ENCODE measurements around the gene CPEB4. TPM values are rescaled to one million over a fixed set of nuclear protein-coding genes. Genes with fewer than 3 reads are reported as not detected.

The CPEB4 gene
- polyA plus RNA-seq, 10 donors = 14.9 to 45.8 (median 28.1) TPM

GRCh38 chr5:173910215-173910614 is 22.1 kb downstream of the CPEB4 start:
- no peak for DNase-seq

- DNase-seq = no peak
Observed at GRCh38 chr5:173911623-173912022, 23.5 kb downstream of the CPEB4 start.

GRCh38 chr5:173913686-173914321 is 25.7 kb downstream of the CPEB4 start:
- DNase-seq = peak in 1 of 3 donors; percentile 3

- peak in 1 of 3 donors; percentile 47 for DNase-seq
Observed at GRCh38 chr5:173915310-173916014, 27.3 kb downstream of the CPEB4 start.

- DNase-seq = peak in 1 of 3 donors; percentile 26
Observed at GRCh38 chr5:173916233-173916632, 28.1 kb downstream of the CPEB4 start.

- DNase-seq = peak; percentile 88 to 96 (median 89)
Observed at GRCh38 chr5:173917788-173918786, 29.9 kb downstream of the CPEB4 start.

GRCh38 chr5:173919443-173919842 is 31.3 kb downstream of the CPEB4 start:
- DNase-seq = peak in 1 of 3 donors; percentile 2

GRCh38 chr5:173920024-173920753 is 32.0 kb downstream of the CPEB4 start:
- DNase-seq = peak in 1 of 3 donors; percentile 5

GRCh38 chr5:173920866-173921555 is 32.9 kb downstream of the CPEB4 start:
- peak in 1 of 3 donors; percentile 7 for DNase-seq

GRCh38 chr5:173922527-173922926 is 34.4 kb downstream of the CPEB4 start:
- DNase-seq = peak in 1 of 3 donors; percentile 8

GRCh38 chr5:173923218-173924095 is 35.3 kb downstream of the CPEB4 start:
- DNase-seq = peak in 2 of 3 donors; percentile 38 to 43

GRCh38 chr5:173924899-173925298 is 36.8 kb downstream of the CPEB4 start:
- DNase-seq = no peak

GRCh38 chr5:173925449-173926071 is 37.4 kb downstream of the CPEB4 start:
- DNase-seq = peak in 1 of 3 donors; percentile 45

GRCh38 chr5:173926359-173926758 is 38.2 kb downstream of the CPEB4 start:
- DNase-seq = peak in 1 of 3 donors; percentile 54

GRCh38 chr5:173928871-173929574 is 40.9 kb downstream of the CPEB4 start:
- no peak for DNase-seq

GRCh38 chr5:173932695-173933139 is 44.6 kb downstream of the CPEB4 start:
- DNase-seq = no peak

- DNase-seq = no peak
Observed at GRCh38 chr5:173933901-173934300, 45.8 kb downstream of the CPEB4 start.

- no peak for DNase-seq
Observed at GRCh38 chr5:173935396-173935795, 47.2 kb downstream of the CPEB4 start.

All from muscle of back (tissue), 11 donors.